ENCODE data around the gene MAPKAPK3. TPM values are rescaled to one million over a fixed set of nuclear protein-coding genes. Genes with fewer than 3 reads are reported as not detected.

Gene MAPKAPK3
- total RNA-seq, 1 donor from 2014 or later, result 23.7 TPM

DNA sequence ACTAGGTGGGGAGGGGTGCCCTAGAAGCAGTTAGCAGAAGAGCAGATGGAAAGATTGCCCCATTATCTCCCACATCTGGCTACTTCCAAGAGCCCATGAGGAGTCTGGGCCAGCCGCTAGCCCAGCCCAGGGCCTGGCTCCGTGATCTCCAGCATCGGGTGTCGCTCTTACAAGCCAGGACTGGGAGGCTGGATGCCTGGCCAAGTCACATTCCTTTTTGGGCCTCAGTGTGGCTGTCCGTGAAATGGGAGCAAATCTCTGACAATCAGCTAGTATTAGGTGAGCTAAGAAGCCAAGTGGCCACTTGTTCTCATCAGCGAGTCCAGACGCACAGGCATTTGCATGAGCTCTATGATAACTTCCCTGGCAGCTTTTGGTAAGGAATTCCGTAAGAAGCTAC, 34.5 kb downstream of the MAPKAPK3 start:
- DNase-seq (ENCODE audit: low spot score in 2 of 2), result no peak
- Histone ChIP-seq H3K36me3 (peaks cover 0 to 9% of the 10 kb centered on the region in 2 donors), H3K27me3 (no peaks in the 10 kb centered on the region), H3K4me3 (no peak overlapping the region), H3K27ac (no peak overlapping the region), H3K9me3 (no peaks in the 10 kb centered on the region), H3K4me1 (peaks cover 0 to 7% of the 10 kb centered on the region in 2 donors)
- TF ChIP-seq, protein P1, sequence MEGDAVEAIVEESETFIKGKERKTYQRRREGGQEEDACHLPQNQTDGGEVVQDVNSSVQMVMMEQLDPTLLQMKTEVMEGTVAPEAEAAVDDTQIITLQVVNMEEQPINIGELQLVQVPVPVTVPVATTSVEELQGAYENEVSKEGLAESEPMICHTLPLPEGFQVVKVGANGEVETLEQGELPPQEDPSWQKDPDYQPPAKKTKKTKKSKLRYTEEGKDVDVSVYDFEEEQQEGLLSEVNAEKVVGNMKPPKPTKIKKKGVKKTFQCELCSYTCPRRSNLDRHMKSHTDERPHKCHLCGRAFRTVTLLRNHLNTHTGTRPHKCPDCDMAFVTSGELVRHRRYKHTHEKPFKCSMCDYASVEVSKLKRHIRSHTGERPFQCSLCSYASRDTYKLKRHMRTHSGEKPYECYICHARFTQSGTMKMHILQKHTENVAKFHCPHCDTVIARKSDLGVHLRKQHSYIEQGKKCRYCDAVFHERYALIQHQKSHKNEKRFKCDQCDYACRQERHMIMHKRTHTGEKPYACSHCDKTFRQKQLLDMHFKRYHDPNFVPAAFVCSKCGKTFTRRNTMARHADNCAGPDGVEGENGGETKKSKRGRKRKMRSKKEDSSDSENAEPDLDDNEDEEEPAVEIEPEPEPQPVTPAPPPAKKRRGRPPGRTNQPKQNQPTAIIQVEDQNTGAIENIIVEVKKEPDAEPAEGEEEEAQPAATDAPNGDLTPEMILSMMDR (IDR thresholded peaks at IDR 0.05), result no peak
- intact Hi-C loops (cut with DNase I), result no loop called here

DNA sequence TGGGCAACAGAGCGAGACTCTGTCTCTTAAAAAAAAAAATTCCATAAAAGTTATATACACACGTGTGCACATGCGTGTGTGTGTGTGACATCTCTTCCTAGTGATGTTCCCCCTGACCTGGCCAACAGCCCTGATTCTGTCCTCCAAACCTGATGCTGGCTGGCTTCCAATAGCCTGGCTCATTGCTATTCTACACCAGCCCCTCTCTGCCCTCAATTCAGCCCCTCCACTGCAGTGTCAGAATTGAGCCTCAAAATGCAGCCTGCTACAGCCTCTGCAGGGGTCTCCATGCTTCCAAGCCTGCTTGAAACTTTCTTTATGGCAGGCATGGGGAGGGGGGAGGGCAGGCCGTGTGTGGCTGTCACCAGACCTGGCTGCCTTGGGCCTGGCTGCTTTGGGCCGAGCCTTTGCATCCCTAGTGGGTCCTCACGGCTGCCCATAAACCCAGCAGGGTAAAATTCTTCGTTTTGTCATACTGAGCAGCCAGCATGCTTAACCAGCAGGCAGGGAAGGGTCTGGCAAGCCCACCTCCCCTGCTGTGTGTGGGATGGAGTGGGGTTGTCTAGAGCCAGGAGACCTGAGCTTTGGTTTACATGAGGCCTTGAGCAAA, 35.1 kb downstream of the MAPKAPK3 start:
- Histone ChIP-seq H3K4me1 (peaks cover 0 to 7% of the 10 kb centered on the region in 2 donors), H3K27ac (no peak overlapping the region), H3K36me3 (peaks cover 0 to 3% of the 10 kb centered on the region in 2 donors), H3K4me3 (no peak overlapping the region), H3K9me3 (no peaks in the 10 kb centered on the region), H3K27me3 (no peaks in the 10 kb centered on the region)
- intact Hi-C loops (cut with DNase I), result no loop called here
- TF ChIP-seq, protein P1 (IDR thresholded peaks at IDR 0.05), result no peak
- no peak for DNase-seq (ENCODE audit: low spot score in 2 of 2)

DNA sequence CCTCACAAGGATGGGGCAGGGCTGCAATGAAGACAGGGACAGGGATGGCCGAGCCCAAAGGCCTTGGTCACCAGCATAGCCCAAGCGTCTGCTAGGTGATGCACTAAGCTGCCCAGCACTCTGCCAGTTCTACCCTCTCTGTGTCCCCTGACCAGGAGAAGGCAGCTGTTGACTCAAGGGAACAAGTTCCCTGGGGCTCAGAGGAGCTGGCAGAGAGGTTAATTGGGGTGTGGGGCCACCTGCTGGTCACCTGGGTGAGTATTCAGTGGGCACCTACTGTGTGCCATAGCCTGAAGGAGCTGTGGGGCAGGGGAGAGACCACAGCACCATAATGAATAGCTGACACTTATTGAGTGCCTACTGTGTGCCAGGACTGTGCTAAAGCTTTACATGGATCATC, 35.8 kb downstream of the MAPKAPK3 start:
- no peak overlapping the region for H3K27ac ChIP-seq
- TF ChIP-seq, protein P1 (IDR thresholded peaks at IDR 0.05), result peak in 1 of 3 experiments; percentile 19
- DNase-seq (ENCODE audit: low spot score in 2 of 2), result no peak
- H3K27me3 ChIP-seq, result no peaks in the 10 kb centered on the region
- peaks cover 0 to 7% of the 10 kb centered on the region in 2 donors for H3K4me1 ChIP-seq
- intact Hi-C loops (cut with DNase I), result no loop called here
- no peaks in the 10 kb centered on the region for H3K9me3 ChIP-seq
- H3K36me3 ChIP-seq, result no peaks in the 10 kb centered on the region
- no peak overlapping the region for H3K4me3 ChIP-seq

DNA sequence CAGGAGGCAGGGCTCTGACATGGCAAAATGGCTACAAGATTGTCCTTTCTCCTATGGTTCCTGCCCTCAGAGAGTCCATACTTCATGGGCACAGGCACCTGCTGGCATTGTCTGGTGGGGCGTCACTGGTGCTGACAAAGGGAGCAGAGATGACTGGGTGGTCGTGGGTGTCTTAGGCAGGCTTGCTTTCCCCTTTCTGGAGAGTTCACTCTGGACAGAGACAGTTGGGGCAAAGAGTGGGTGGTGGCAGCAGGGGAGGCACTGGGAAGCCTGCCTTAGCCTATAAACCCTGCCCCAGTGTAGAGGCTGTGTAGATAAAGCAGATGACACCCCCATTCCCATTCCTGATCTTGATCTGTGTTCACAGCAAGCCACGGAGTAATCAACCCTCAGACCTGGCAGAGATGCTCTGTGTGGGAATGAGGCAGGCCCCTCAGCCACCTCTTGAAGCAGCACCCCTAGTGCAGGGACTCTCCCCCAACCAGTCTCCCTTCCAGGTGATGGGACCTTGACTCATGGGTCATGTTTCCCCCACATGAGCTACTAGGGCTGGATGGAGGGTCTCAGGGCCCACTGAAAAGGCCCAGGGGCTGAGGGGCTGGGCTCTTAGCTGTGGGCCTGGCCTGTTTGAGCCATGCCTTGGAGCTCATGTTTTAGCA, 37.1 kb downstream of the MAPKAPK3 start:
- H3K4me3 ChIP-seq, result no peak overlapping the region
- no peak overlapping the region for H3K27ac ChIP-seq
- intact Hi-C loops (cut with DNase I), result no loop called here
- H3K4me1 ChIP-seq, result peaks cover 0 to 7% of the 10 kb centered on the region in 2 donors
- no peaks in the 10 kb centered on the region for H3K9me3 ChIP-seq
- H3K27me3 ChIP-seq, result no peaks in the 10 kb centered on the region
- no peak for DNase-seq (ENCODE audit: low spot score in 2 of 2)
- TF ChIP-seq, protein P1 (IDR thresholded peaks at IDR 0.05), result no peak
- no peaks in the 10 kb centered on the region for H3K36me3 ChIP-seq

DNA sequence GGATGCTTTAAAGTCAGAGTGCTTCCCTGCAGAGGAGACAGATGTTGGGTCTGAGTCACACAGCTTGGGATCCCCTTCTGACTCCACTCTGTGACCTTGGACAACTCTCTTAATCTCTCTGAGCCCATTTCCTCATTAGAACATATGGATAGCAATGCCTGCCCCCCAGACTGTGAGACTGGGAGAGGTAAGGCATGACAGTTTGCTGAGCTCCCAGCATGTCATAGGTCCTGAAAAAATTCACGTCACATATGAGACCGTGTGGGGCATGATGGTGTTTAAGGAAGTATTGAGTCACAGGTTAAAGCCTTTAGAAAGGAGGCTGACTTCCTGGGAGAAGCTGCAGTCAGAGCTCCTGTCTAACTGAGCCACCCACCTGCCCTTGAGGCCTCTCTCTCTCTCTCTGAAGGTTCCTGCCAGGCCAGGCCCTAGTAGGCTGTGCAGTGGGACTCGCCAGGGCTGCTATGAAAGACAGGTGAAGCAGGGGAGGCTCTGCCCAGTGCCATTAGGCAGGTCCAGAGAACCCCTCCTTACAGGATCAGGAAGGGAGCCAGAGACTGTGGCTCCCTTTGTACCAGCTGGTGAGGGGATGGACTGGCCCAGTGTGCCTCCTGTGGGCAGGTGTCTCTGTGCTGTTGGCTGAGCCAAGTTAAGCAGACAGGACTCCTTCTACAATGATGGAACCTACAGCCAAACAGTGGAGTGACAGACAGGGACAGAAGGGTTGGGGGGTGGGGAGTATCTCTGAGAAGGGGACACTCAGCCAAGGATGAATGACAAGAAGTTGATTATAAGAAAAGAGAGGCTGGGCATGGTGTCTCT, 38.3 kb downstream of the MAPKAPK3 start:
- TF ChIP-seq, protein P1 (IDR thresholded peaks at IDR 0.05), result no peak
- no peaks in the 10 kb centered on the region for H3K27me3 ChIP-seq
- no peak for DNase-seq (ENCODE audit: low spot score in 2 of 2)
- H3K9me3 ChIP-seq, result no peaks in the 10 kb centered on the region
- no peak overlapping the region for H3K27ac ChIP-seq
- intact Hi-C loops (cut with DNase I), result no loop called here
- no peak overlapping the region for H3K4me3 ChIP-seq
- no peaks in the 10 kb centered on the region for H3K36me3 ChIP-seq
- no peaks in the 10 kb centered on the region for H3K4me1 ChIP-seq
